ENCODE results near the gene HMX2.

DNA sequence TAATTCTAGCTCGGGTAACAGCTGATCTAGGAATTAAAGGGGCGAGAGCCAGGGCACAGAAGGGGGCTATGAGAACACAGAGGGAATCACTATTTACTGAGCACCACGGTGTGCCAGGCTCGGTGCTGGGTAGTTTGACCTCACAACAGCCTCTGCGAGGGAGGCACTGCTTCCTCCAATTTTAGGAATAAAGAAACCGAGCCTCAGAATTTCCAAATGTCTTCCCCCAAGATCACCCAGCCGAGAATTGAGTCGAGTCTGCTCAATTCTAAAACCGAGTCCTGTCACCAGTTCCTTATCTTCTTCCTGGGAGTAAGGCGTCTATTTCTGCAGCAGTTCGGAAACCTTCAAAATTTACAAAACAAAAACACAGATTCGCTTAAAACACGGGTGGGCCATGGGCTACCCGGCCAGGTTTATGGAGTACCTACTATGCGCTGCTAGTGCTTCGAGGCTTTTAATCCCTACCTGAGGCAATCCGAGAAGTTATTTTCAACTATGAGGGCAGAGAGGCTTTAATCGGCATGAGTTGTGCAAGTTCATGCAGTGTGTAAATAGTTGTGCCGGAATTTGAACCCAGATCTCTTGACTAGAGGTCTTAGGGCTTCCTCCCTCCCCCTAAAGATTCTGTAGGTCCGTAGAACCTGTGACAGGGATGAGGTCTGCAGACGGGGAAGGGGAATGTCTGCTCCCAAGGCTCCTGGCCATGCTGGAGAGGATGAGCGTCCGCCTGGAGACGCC is 872 bp upstream of the HMX2 start:
- TF ChIP-seq SNAPC5 (CRISPR knock-in tag; IDR thresholded peaks at IDR 0.05; ENCODE audit: borderline replicate concordance) = no peak
- TF ChIP-seq TBP (CRISPR knock-in tag; IDR thresholded peaks at IDR 0.05) = no peak
- no peak for TF ChIP-seq ZFX (CRISPR knock-in tag; IDR thresholded peaks at IDR 0.05; ENCODE audit: low read depth)
- TF ChIP-seq PHF21A (CRISPR knock-in tag; IDR thresholded peaks at IDR 0.05) = no peak
- TF ChIP-seq POLR2A (IDR thresholded peaks at IDR 0.05; ENCODE audit: insufficient read depth in 1 of 2, low read depth in 2 of 2, low read length in 2 of 2) = no peak
- TF ChIP-seq CTCF (CRISPR knock-in tag; IDR thresholded peaks at IDR 0.05) = no peak
- no peak for TF ChIP-seq SRY (CRISPR knock-in tag; IDR thresholded peaks at IDR 0.05)

Data from HepG2 (cell line).